Mesendoderm (in vitro differentiated cells): Measurements from ENCODE around the gene SLC29A4.
"Not testable (repeated sequence)": the region's sequence is repeated elsewhere in the genome, so short reads cannot be mapped to it uniquely, and the experiment has no call there.

Experiments used
- DNase-seq: peaks from one replicate; pipeline ENCODE4 v3.0.0; 2013
- H2AK5ac ChIP-seq: 2 replicates; pipeline ENCODE4 v1.6.1; 2013; ENCODE audit warnings: low read length, inconsistent platforms
- H2BK120ac ChIP-seq: 2 replicates; pipeline ENCODE4 v1.6.1; 2013; ENCODE audit warnings: low read depth, mild to moderate bottlenecking, low read length, moderate library complexity, mixed read lengths
- H2BK15ac ChIP-seq: replicated peaks from 2 replicates; pipeline ENCODE4 v1.6.1; 2013; ENCODE audit warnings: low read depth, mild to moderate bottlenecking, moderate library complexity
- H2BK5ac ChIP-seq: 2 replicates; pipeline ENCODE4 v1.6.1; 2013; ENCODE audit warnings: low read length, inconsistent platforms
- H3K18ac ChIP-seq: 2 replicates; pipeline ENCODE4 v1.6.1; 2013; ENCODE audit warnings: mild to moderate bottlenecking, low read length, mixed read lengths
- H3K23ac ChIP-seq: one replicate; pipeline ENCODE4 v1.6.1; 2013; ENCODE audit warnings: low read length
- H3K27ac ChIP-seq: 2 replicates; pipeline ENCODE4 v1.5.1; 2013; ENCODE audit warnings: low read depth, mild to moderate bottlenecking, inconsistent platforms, low read length, moderate library complexity
- H3K27me3 ChIP-seq: 2 replicates; pipeline ENCODE4 v1.6.1; 2013; ENCODE audit warnings: low read length, control low read depth, mild to moderate bottlenecking, inconsistent platforms; ENCODE audit not compliant: insufficient read depth, poor library complexity
- H3K36me3 ChIP-seq: 2 replicates; pipeline ENCODE4 v1.6.1; 2013; ENCODE audit warnings: low read length, inconsistent platforms; ENCODE audit not compliant: control insufficient read depth, insufficient read depth
- H3K4ac ChIP-seq: one replicate; pipeline ENCODE4 v1.6.1; 2013; ENCODE audit warnings: low read depth, mild to moderate bottlenecking, low read length, moderate library complexity
- H3K4me1 ChIP-seq: 2 replicates; pipeline ENCODE4 v1.6.1; 2013; ENCODE audit warnings: low read depth, low read length, inconsistent platforms; ENCODE audit not compliant: control insufficient read depth
- H3K4me2 ChIP-seq: 2 replicates; pipeline ENCODE4 v1.6.1; 2013; ENCODE audit warnings: low read length
- H3K4me3 ChIP-seq: 2 replicates; pipeline ENCODE4 v1.5.1; 2013; ENCODE audit warnings: mild to moderate bottlenecking, low read length
- H3K56ac ChIP-seq: one replicate; pipeline ENCODE4 v1.6.1; 2013; ENCODE audit warnings: low read length
- H3K79me1 ChIP-seq: 2 replicates; pipeline ENCODE4 v1.6.1; 2013; ENCODE audit warnings: low read length, inconsistent platforms
- H3K79me2 ChIP-seq: 2 replicates; pipeline ENCODE4 v1.6.1; 2013; ENCODE audit warnings: mild to moderate bottlenecking, low read length; ENCODE audit not compliant: control insufficient read depth, insufficient read depth
- H3K9ac ChIP-seq: 2 replicates; pipeline ENCODE4 v1.6.1; 2013; ENCODE audit warnings: low read length, inconsistent platforms
- H4K5ac ChIP-seq: one replicate; pipeline ENCODE4 v1.6.1; 2013; ENCODE audit warnings: low read length
- H4K8ac ChIP-seq: one replicate; pipeline ENCODE4 v1.6.1; 2013; ENCODE audit warnings: low read depth, mild to moderate bottlenecking, control low read depth, low read length, moderate library complexity
- WGBS: extraction: QIAGEN DNeasy Blood & Tissue Kit; methylation state at CpG from one replicate; pipeline ENCODE4 v1.1.7; 2013; ENCODE audit warnings: low lambda C conversion rate, missing lambda C conversion rate; ENCODE audit not compliant: insufficient coverage; ENCODE audit errors: extremely low coverage; 5-methylcytosine and 5-hydroxymethylcytosine counted together

SLC29A4 gene

DNA sequence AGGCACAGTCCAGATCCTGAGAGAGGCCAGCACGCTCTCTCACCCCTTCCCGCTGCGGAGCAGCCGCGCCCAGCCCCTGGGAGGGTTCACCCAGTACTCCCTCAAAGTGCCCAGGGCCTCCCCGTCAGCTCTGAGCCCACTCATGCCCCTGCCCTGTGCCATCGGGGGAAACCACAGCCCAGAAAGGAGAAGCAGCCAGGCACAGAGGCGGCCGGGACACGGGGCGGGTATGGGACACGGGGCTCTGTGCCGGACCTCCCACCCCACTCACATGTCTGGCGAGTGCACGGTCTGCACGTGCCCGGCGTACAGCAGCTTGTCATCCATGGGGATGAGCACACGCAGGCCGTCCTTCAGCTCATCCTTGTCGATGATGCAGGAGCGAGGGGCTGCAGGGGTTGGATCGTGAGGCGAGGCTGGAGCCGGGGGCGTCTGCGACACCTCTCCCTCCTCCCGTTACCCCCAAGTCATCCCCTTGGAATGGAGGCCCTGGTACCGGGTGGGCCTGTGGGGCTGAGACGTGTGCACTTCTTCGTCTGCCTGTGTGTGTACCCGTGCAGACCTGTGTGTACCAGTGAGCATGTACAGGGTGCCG, 38.2 kb downstream of the SLC29A4 start:
- Histone ChIP-seq H2BK5ac (no peak overlapping the region), H3K79me2 (no peaks in the 10 kb centered on the region), H3K27me3 (no peaks in the 10 kb centered on the region), H3K4me3 (no peak overlapping the region), H2BK120ac (no peak overlapping the region), H4K5ac (no peak overlapping the region), H3K27ac (no peak overlapping the region), H4K8ac (no peak overlapping the region), H3K56ac (no peak overlapping the region), H3K36me3 (no peaks in the 10 kb centered on the region), H3K4me1 (no peaks in the 10 kb centered on the region), H2AK5ac (no peak overlapping the region), H3K79me1 (no peaks in the 10 kb centered on the region), H3K9ac (no peak overlapping the region), H3K4me2 (no peak overlapping the region), H3K18ac (no peak overlapping the region), H3K4ac (no peak overlapping the region), H3K23ac (no peak overlapping the region), H2BK15ac (no peak overlapping the region)
- no peak for DNase-seq
- no CpG with 5 or more reads among the region's 33 CpGs for WGBS

- no CpG with 5 or more reads among the region's 29 CpGs for WGBS
- no peak overlapping the region for H3K27ac ChIP-seq
- H4K5ac ChIP-seq, result no peak overlapping the region
- H3K36me3 ChIP-seq, result no peaks in the 10 kb centered on the region
- no peak overlapping the region for H3K23ac ChIP-seq
- no peak overlapping the region for H2AK5ac ChIP-seq
- no peak overlapping the region for H2BK5ac ChIP-seq
- no peak overlapping the region for H3K9ac ChIP-seq
- no peak overlapping the region for H2BK120ac ChIP-seq
- no peak overlapping the region for H2BK15ac ChIP-seq
- no peaks in the 10 kb centered on the region for H3K79me1 ChIP-seq
- no peaks in the 10 kb centered on the region for H3K79me2 ChIP-seq
- no peak overlapping the region for H3K4ac ChIP-seq
- H3K56ac ChIP-seq, result no peak overlapping the region
- no peaks in the 10 kb centered on the region for H3K4me1 ChIP-seq
- no peak overlapping the region for H3K18ac ChIP-seq
- H3K4me2 ChIP-seq, result no peak overlapping the region
- no peak overlapping the region for H4K8ac ChIP-seq
- peak; percentile 10 for DNase-seq
- H3K4me3 ChIP-seq, result no peak overlapping the region
- no peaks in the 10 kb centered on the region for H3K27me3 ChIP-seq
Observed at GRCh38 chr7:5322621-5323410, 40.1 kb downstream of the SLC29A4 start.

DNA sequence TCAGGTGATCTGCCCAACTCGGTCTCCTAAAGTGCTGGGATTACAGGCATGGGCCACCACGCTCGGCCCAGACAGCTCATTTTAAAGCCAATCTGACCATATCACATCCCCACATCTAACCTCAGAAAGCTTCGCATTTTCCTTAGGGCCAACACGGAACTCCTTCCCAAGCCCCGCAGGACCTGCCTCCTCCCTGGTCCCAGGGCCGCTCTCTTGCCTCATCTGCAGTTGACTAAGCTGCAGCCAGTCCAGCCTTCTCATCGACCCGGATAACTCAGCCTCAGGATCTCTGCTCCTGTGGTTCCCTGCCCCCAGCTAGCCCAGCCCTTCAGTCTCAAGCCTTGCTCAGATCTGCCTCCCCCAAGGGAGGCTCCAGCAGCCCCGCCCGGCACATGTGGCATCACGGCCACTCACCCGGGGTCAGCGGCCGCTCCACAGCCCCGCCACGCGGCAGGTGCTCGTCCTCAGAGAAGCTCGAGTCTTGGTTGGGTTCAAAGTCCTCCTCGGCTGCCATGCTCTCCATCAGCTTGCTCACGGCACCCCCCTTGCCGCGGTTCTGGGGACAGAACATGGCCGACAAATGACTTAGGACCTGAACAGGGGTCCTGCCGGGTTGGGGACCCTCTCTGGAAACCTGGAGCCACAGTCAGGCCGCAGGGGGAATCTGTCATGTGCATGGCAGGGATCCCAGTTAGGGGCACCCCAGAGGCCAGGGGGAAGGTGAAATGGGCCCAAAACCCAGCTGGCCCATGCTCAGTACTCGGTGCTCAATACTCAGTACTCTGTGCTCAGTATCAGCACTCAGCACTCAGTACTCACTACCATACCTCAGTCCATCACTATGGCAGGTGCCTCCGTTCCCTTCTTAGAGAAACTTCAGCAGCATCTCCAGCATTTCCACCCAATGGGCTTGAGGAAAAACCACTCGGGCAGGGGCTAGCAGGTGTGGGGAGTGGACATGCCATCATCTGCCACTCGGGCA, 41.3 kb downstream of the SLC29A4 start:
- no CpG with 5 or more reads among the region's 31 CpGs for WGBS
- not testable (repeated sequence) for H4K5ac ChIP-seq, H3K27ac ChIP-seq, H3K9ac ChIP-seq, H3K18ac ChIP-seq, H3K27me3 ChIP-seq, H2BK5ac ChIP-seq, H3K4ac ChIP-seq, H3K4me1 ChIP-seq, H3K4me3 ChIP-seq, H3K79me1 ChIP-seq, H3K36me3 ChIP-seq, H3K79me2 ChIP-seq, H3K56ac ChIP-seq, H3K4me2 ChIP-seq, H3K23ac ChIP-seq, H2BK15ac ChIP-seq, H4K8ac ChIP-seq, H2AK5ac ChIP-seq, H2BK120ac ChIP-seq
- peak; percentile 19 for DNase-seq

DNA sequence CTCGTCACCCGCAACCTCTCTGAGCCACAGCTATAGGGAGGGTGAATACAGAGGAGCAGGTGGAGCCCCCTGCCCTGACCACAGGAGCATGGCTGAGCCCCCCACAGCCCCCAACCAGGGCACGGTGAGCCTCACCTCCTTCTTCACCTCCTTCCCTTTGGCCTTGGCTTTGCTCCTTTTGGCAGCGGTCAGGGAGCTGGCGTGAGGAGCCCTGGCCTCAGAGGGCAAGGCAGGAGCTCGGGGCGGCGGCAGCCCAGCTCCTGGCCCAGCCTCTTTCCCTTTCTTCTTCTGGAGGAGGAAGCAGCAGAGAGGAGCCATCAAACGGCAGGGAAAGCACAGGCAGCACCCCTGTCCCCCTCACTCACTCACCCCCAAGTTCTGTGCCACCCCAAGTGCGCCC, 42.2 kb downstream of the SLC29A4 start:
- no peaks in the 10 kb centered on the region for H3K79me1 ChIP-seq
- H3K27ac ChIP-seq, result no peak overlapping the region
- no peak overlapping the region for H3K23ac ChIP-seq
- H3K4me1 ChIP-seq, result no peaks in the 10 kb centered on the region
- no peaks in the 10 kb centered on the region for H3K27me3 ChIP-seq
- no peak overlapping the region for H2BK5ac ChIP-seq
- WGBS, result no CpG with 5 or more reads among the region's 10 CpGs
- no peak overlapping the region for H3K4ac ChIP-seq
- H2BK15ac ChIP-seq, result no peak overlapping the region
- DNase-seq, result no peak
- H3K56ac ChIP-seq, result no peak overlapping the region
- H2AK5ac ChIP-seq, result no peak overlapping the region
- H4K5ac ChIP-seq, result no peak overlapping the region
- H3K9ac ChIP-seq, result no peak overlapping the region
- no peak overlapping the region for H2BK120ac ChIP-seq
- H3K18ac ChIP-seq, result no peak overlapping the region
- H3K79me2 ChIP-seq, result no peaks in the 10 kb centered on the region
- no peak overlapping the region for H3K4me3 ChIP-seq
- H3K36me3 ChIP-seq, result no peaks in the 10 kb centered on the region
- no peak overlapping the region for H4K8ac ChIP-seq
- no peak overlapping the region for H3K4me2 ChIP-seq

GRCh38 chr7:5330288-5330687, 47.5 kb downstream of the SLC29A4 start:
- no peak overlapping the region for H3K23ac ChIP-seq
- no peak overlapping the region for H4K5ac ChIP-seq
- no peak overlapping the region for H2BK120ac ChIP-seq
- no peak overlapping the region for H3K56ac ChIP-seq
- H3K18ac ChIP-seq, result no peak overlapping the region
- H2BK15ac ChIP-seq, result no peak overlapping the region
- H3K36me3 ChIP-seq, result no peaks in the 10 kb centered on the region
- H3K4me2 ChIP-seq, result no peak overlapping the region
- no peak overlapping the region for H2BK5ac ChIP-seq
- DNase-seq, result no peak
- H3K4me1 ChIP-seq, result no peaks in the 10 kb centered on the region
- H3K79me1 ChIP-seq, result no peaks in the 10 kb centered on the region
- no peak overlapping the region for H3K4me3 ChIP-seq
- H2AK5ac ChIP-seq, result no peak overlapping the region
- no peak overlapping the region for H3K4ac ChIP-seq
- H3K9ac ChIP-seq, result no peak overlapping the region
- H3K79me2 ChIP-seq, result no peaks in the 10 kb centered on the region
- no peak overlapping the region for H3K27ac ChIP-seq
- no peaks in the 10 kb centered on the region for H3K27me3 ChIP-seq
- no peak overlapping the region for H4K8ac ChIP-seq
- no CpG with 5 or more reads among the region's 3 CpGs for WGBS
